Smooth muscle cell (in vitro differentiated cells): ENCODE data around the gene SLC7A8. TPM values are rescaled to one million over a fixed set of nuclear protein-coding genes. Genes with fewer than 3 reads are reported as not detected.

Experiments used
- DNase-seq: peaks from one replicate; lab custom pipeline; 2025; ENCODE audit not compliant: unreplicated experiment; lab: John Stamatoyannopoulos, UW
- H2AFZ ChIP-seq: fragments of 200-600 bp; sonication (generic); 2 replicates; pipeline ENCODE4 v1.6.0; 2016; ENCODE audit warnings: antibody characterized with exemption, low read depth, mild to moderate bottlenecking
- H3F3A ChIP-seq: fragments of 200-600 bp; sonication (generic); 2 replicates; pipeline ENCODE4 v1.6.0; 2017; ENCODE audit warnings: antibody characterized with exemption, low read depth
- H3K27ac ChIP-seq: fragments of 200-600 bp; sonication (generic); 2 replicates; pipeline ENCODE4 v1.5.1; 2016; ENCODE audit warnings: low read depth, mild to moderate bottlenecking
- H3K27me3 ChIP-seq: fragments of 200-600 bp; sonication (generic); 2 replicates; pipeline ENCODE4 v1.6.1; 2016; ENCODE audit warnings: low read depth, mild to moderate bottlenecking
- H3K36me3 ChIP-seq: fragments of 200-600 bp; sonication (generic); 2 replicates; pipeline ENCODE4 v1.5.1; 2016; ENCODE audit warnings: low read depth
- H3K4me1 ChIP-seq: fragments of 200-600 bp; sonication (generic); 2 replicates; pipeline ENCODE4 v1.5.1; 2016; ENCODE audit warnings: low read depth
- H3K4me2 ChIP-seq: fragments of 200-600 bp; sonication (generic); 2 replicates; pipeline ENCODE4 v1.6.0; 2016; ENCODE audit warnings: mild to moderate bottlenecking
- H3K4me3 ChIP-seq: fragments of 200-600 bp; sonication (generic); 2 replicates; pipeline ENCODE4 v1.5.1; 2016; ENCODE audit warnings: mild to moderate bottlenecking
- H3K79me2 ChIP-seq: fragments of 200-600 bp; sonication (generic); 2 replicates; pipeline ENCODE4 v1.6.0; 2016; ENCODE audit warnings: low read depth, mild to moderate bottlenecking
- H3K9ac ChIP-seq: fragments of 200-600 bp; sonication (generic); 2 replicates; pipeline ENCODE4 v1.6.0; 2016; ENCODE audit warnings: low read depth
- H3K9me3 ChIP-seq: fragments of 200-600 bp; sonication (generic); replicated peaks from 2 replicates; pipeline ENCODE4 v1.5.1; 2016; ENCODE audit warnings: low read depth
- H4K20me1 ChIP-seq: fragments of 200-600 bp; sonication (generic); 2 replicates; pipeline ENCODE4 v1.6.0; 2016; ENCODE audit warnings: low read depth
- WGBS: methylation state at CpG from one replicate; pipeline ENCODE4 v1.1.7; 2016; ENCODE audit warnings: low lambda C conversion rate; 5-methylcytosine and 5-hydroxymethylcytosine counted together
- polyA plus RNA-seq: library from polyadenylated mRNA; unstranded; fragments of >200 nt; fragmentation: Nextera tagmentation; extraction: Ambion mirVana; gene quantifications from 2 replicates; pipeline ENCODE4 v1.2.1, GENCODE V29; 2016
- total RNA-seq: library from RNA; depleted of rRNA; stranded (reverse); fragments of >200 nt; gene quantifications from 2 replicates; pipeline ENCODE4 v1.2.3, GENCODE V29; 2014
- TF ChIP-seq, protein P1 (sequence below): fragments of 200-600 bp; sonication (generic); IDR thresholded peaks from 2 replicates; pipeline ENCODE4 v1.5.1; 2017; ENCODE audit warnings: borderline replicate concordance, mild to moderate bottlenecking, antibody characterized with exemption; ENCODE audit not compliant: insufficient read depth, poor library complexity, severe bottlenecking

The SLC7A8 gene
- total and polyA plus RNA-seq, 2 experiments from 2014 or later: 16.4 to 26.0 TPM

GRCh38 chr14:23125933-23126524, 57.4 kb downstream of the SLC7A8 start:
- no peaks in the 10 kb centered on the region for H3K9me3 ChIP-seq
- no peak for DNase-seq
- no peaks in the 10 kb centered on the region for H4K20me1 ChIP-seq
- H3K4me1 ChIP-seq: peaks cover 9% of the 10 kb centered on the region
- H3K27ac ChIP-seq: no peak overlapping the region
- no peak overlapping the region for H3K4me2 ChIP-seq
- no peak overlapping the region for H3K9ac ChIP-seq
- WGBS: 88% methylated on average over 9 of the region's 9 CpGs
- TF ChIP-seq, protein P1, sequence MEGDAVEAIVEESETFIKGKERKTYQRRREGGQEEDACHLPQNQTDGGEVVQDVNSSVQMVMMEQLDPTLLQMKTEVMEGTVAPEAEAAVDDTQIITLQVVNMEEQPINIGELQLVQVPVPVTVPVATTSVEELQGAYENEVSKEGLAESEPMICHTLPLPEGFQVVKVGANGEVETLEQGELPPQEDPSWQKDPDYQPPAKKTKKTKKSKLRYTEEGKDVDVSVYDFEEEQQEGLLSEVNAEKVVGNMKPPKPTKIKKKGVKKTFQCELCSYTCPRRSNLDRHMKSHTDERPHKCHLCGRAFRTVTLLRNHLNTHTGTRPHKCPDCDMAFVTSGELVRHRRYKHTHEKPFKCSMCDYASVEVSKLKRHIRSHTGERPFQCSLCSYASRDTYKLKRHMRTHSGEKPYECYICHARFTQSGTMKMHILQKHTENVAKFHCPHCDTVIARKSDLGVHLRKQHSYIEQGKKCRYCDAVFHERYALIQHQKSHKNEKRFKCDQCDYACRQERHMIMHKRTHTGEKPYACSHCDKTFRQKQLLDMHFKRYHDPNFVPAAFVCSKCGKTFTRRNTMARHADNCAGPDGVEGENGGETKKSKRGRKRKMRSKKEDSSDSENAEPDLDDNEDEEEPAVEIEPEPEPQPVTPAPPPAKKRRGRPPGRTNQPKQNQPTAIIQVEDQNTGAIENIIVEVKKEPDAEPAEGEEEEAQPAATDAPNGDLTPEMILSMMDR: no peak
- no peak overlapping the region for H3K4me3 ChIP-seq
- H2AFZ ChIP-seq: no peak overlapping the region
- H3F3A ChIP-seq: peaks cover 8% of the 10 kb centered on the region
- no peaks in the 10 kb centered on the region for H3K36me3 ChIP-seq
- no peaks in the 10 kb centered on the region for H3K27me3 ChIP-seq
- H3K79me2 ChIP-seq: no peaks in the 10 kb centered on the region

DNA sequence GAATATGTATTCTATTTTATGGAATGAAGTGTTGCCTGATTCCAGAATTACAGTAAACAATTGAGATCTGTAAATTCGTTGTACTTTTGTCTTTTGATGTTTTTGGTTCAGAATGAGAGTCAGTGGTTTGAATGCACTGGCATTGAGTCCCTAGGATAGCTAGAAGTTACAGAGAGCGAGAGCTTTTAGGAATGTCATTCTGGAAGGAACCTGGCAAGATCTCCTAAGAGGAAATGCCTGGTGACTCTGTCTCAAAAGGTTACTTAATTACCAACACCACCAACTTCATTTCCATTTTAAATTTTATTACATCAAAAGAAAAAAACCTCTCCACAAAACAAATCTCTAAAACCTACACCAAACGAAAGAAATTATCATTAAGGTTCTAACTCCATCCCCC, 58.4 kb downstream of the SLC7A8 start:
- no peaks in the 10 kb centered on the region for H3K27me3 ChIP-seq
- H3K4me2 ChIP-seq: no peak overlapping the region
- no peaks in the 10 kb centered on the region for H3K9me3 ChIP-seq
- H4K20me1 ChIP-seq: no peaks in the 10 kb centered on the region
- H3K79me2 ChIP-seq: no peaks in the 10 kb centered on the region
- 78% methylated on average over 3 of the region's 3 CpGs for WGBS
- peaks cover 8% of the 10 kb centered on the region for H3F3A ChIP-seq
- H2AFZ ChIP-seq: no peak overlapping the region
- TF ChIP-seq, protein P1: no peak
- peaks cover 10% of the 10 kb centered on the region for H3K4me1 ChIP-seq
- no peak overlapping the region for H3K27ac ChIP-seq
- H3K36me3 ChIP-seq: no peaks in the 10 kb centered on the region
- no peak overlapping the region for H3K9ac ChIP-seq
- DNase-seq: no peak
- H3K4me3 ChIP-seq: no peak overlapping the region

- no peak overlapping the region for H3K27ac ChIP-seq
- no peak for DNase-seq
- WGBS: 96% methylated on average over 13 of the region's 13 CpGs
- no peaks in the 10 kb centered on the region for H4K20me1 ChIP-seq
- H3K4me2 ChIP-seq: no peak overlapping the region
- H3K9ac ChIP-seq: no peak overlapping the region
- H3K9me3 ChIP-seq: no peaks in the 10 kb centered on the region
- no peaks in the 10 kb centered on the region for H3K27me3 ChIP-seq
- no peaks in the 10 kb centered on the region for H3K36me3 ChIP-seq
- no peaks in the 10 kb centered on the region for H3K79me2 ChIP-seq
- H3F3A ChIP-seq: peaks cover 8% of the 10 kb centered on the region
- no peak overlapping the region for H2AFZ ChIP-seq
- TF ChIP-seq, protein P1: no peak
- no peak overlapping the region for H3K4me3 ChIP-seq
- H3K4me1 ChIP-seq: peaks cover 10% of the 10 kb centered on the region
Measured at GRCh38 chr14:23124337-23124954, 59.0 kb downstream of the SLC7A8 start.

GRCh38 chr14:23123419-23123818, 60.0 kb downstream of the SLC7A8 start:
- peaks cover 10% of the 10 kb centered on the region for H3K4me1 ChIP-seq
- no peak overlapping the region for H3K4me3 ChIP-seq
- H3F3A ChIP-seq: peaks cover 8% of the 10 kb centered on the region
- H3K79me2 ChIP-seq: no peaks in the 10 kb centered on the region
- H3K36me3 ChIP-seq: no peaks in the 10 kb centered on the region
- H4K20me1 ChIP-seq: no peaks in the 10 kb centered on the region
- DNase-seq: no peak
- 88% methylated on average over 4 of the region's 8 CpGs for WGBS
- TF ChIP-seq, protein P1: no peak
- H3K9ac ChIP-seq: no peak overlapping the region
- H3K9me3 ChIP-seq: no peaks in the 10 kb centered on the region
- no peak overlapping the region for H3K27ac ChIP-seq
- no peaks in the 10 kb centered on the region for H3K27me3 ChIP-seq
- H2AFZ ChIP-seq: no peak overlapping the region
- no peak overlapping the region for H3K4me2 ChIP-seq
